MM.1S (cell line): ENCODE measurements around the gene KCNQ4.

Experiments
- EZH2 ChIP-seq: fragments of 300-600 bp; sonication (generic); optimal IDR thresholded peaks from 2 replicates; pipeline ENCODE3; 2017; ENCODE audit warnings: low read depth, mild to moderate bottlenecking, antibody characterized with exemption, low read length, mixed read lengths
- TF ChIP-seq, protein P1 (sequence below): fragments of 300-600 bp; sonication (generic); IDR thresholded peaks from 2 replicates; pipeline ENCODE4 v1.5.1; 2016; ENCODE audit warnings: antibody characterized with exemption, low read length, mixed read lengths

DNA sequence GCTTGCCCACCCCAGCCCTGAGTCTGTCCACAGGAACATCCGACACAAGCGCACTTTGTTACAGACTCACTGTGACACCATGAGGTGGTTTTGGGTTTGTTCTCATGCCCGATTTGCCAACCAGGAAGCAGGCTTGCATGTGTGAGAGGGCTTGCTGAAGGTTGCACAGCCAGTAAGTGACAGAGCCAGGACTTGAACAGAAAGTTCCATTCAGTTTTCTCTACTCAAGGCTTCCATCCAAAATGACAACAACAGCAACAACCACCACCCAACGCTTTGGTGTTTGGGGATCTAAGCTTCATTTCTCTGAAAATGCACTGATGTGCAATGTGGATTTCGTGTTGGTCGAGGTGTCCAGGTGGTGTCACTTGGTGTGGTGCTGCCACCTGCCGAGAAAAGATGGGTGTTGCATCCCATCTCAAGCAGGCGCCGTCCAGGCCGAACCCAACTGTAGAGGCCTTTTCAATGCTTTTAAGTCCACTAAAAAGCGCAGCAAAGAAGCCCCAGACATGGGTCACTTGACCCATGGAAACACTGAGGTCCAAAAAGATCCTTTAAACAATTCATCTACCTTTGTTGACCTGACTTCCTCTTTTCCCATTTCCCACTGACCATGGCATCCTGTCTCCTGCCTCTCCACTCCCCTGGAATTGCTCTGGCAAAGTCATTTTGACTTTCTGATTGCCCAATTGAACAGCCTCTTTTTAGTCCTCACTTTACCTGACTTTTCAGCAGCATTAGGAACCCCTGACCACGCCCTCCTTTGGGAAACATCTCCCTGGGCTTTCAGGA, 66.4 kb downstream of the KCNQ4 start:
- TF ChIP-seq, protein P1, sequence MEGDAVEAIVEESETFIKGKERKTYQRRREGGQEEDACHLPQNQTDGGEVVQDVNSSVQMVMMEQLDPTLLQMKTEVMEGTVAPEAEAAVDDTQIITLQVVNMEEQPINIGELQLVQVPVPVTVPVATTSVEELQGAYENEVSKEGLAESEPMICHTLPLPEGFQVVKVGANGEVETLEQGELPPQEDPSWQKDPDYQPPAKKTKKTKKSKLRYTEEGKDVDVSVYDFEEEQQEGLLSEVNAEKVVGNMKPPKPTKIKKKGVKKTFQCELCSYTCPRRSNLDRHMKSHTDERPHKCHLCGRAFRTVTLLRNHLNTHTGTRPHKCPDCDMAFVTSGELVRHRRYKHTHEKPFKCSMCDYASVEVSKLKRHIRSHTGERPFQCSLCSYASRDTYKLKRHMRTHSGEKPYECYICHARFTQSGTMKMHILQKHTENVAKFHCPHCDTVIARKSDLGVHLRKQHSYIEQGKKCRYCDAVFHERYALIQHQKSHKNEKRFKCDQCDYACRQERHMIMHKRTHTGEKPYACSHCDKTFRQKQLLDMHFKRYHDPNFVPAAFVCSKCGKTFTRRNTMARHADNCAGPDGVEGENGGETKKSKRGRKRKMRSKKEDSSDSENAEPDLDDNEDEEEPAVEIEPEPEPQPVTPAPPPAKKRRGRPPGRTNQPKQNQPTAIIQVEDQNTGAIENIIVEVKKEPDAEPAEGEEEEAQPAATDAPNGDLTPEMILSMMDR = peak; percentile 88
- TF ChIP-seq EZH2 = no peak
